GM12878 (cell line): Measurements from ENCODE around the gene ZNF618.

ENCODE experiments used
- CHD2 ChIP-seq: IDR thresholded peaks from 2 replicates; pipeline ENCODE4 v1.6.1; 2011; ENCODE audit warnings: low read depth, low read length, improper control_type of control experiment, borderline replicate concordance
- CREB1 ChIP-seq: IDR thresholded peaks from 2 replicates; pipeline ENCODE4 v1.6.1; 2012; ENCODE audit warnings: low read depth, mild to moderate bottlenecking, inconsistent platforms
- CTCF ChIP-seq, 3 experiments: IDR thresholded peaks in 2 of 3; conservative IDR thresholded peaks in 1 of 3; 2 replicates each; pipeline ENCODE4 v1.5.1; 2011; ENCODE audit warnings: low read depth in 3 of 3, low read length in 3 of 3, mild to moderate bottlenecking in 3 of 3, control low read depth in 2 of 3, moderate library complexity in 2 of 3, inconsistent platforms in 1 of 3, mixed read lengths in 1 of 3; ENCODE audit not compliant: control insufficient read depth in 2 of 3, insufficient read depth in 1 of 3; ENCODE audit errors: extremely low read depth in 1 of 3
- FOXM1 ChIP-seq: IDR thresholded peaks from 2 replicates; pipeline ENCODE4 v1.6.1; 2012; ENCODE audit warnings: low read depth, mild to moderate bottlenecking, inconsistent platforms, low read length, moderate library complexity
- MYC ChIP-seq: IDR thresholded peaks from 2 replicates; pipeline ENCODE4 v1.6.1; 2011; ENCODE audit warnings: mild to moderate bottlenecking, low read length, moderate library complexity, inconsistent platforms; ENCODE audit not compliant: insufficient read depth, insufficient replicate concordance, insufficient read length, severe bottlenecking
- NRF1 ChIP-seq: conservative IDR thresholded peaks from 2 replicates; pipeline ENCODE4 v1.6.1; 2011; ENCODE audit warnings: mild to moderate bottlenecking, low read depth, low read length, improper control_type of control experiment
- POLR2AphosphoS5 ChIP-seq: IDR thresholded peaks from 2 replicates; pipeline ENCODE4 v1.6.1; 2011; ENCODE audit warnings: mild to moderate bottlenecking, low read length, inconsistent platforms
- REST ChIP-seq: IDR thresholded peaks from 2 replicates; pipeline ENCODE4 v1.6.1; 2012; ENCODE audit warnings: mild to moderate bottlenecking, low read depth, low read length
- SPI1 ChIP-seq: IDR thresholded peaks from 2 replicates; pipeline ENCODE4 v1.6.1; 2011; ENCODE audit warnings: low read depth, mild to moderate bottlenecking, low read length, moderate library complexity, borderline replicate concordance; ENCODE audit not compliant: insufficient read depth

- TF ChIP-seq REST (no peak), FOXM1 (no peak), CTCF (IDR thresholded peaks at IDR 0.05 in 2 of 3, conservative IDR thresholded peaks at IDR 0.05 in 1 of 3; ENCODE audit: control insufficient read depth in 2 of 3, extremely low read depth in 1 of 3, insufficient read depth in 1 of 3, low read depth in 3 of 3, low read length in 3 of 3) (no peak), CREB1 (no peak), CHD2 (no peak), MYC (no peak), SPI1 (no peak), NRF1 (no peak), POLR2AphosphoS5 (no peak)
Observed at GRCh38 chr9:114051706-114052105, 175.6 kb downstream of the ZNF618 start.
